ENCODE results near the gene XYLT1.
"Not testable (repeated sequence)": the region's sequence is repeated elsewhere in the genome, so short reads cannot be mapped to it uniquely, and the experiment has no call there.

XYLT1 gene

DNA sequence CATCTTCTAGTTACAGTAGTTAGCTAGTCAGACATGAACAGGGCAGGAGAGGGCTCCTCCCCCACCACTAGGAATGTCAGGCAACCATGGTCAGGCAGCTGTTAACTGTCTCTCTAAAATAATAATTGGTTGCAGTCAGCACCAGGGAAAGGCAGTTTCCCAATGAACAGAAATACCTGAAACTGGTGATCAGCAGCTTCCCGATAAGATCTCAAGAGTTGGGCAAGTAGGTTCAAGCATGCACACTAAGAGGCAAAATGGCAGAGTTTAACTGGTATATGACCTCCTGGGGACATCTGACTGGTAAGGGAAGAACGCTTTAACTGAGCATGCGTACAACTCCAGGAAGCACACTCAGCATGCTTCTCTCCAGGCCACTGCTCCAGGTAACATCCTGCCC, 12.6 kb upstream of the XYLT1 start:
- no peak for DNase-seq (ENCODE audit: low read depth)

GRCh38 chr16:17482341-17482740, 11.6 kb upstream of the XYLT1 start:
- not testable (repeated sequence) for DNase-seq (ENCODE audit: low read depth)

DNA sequence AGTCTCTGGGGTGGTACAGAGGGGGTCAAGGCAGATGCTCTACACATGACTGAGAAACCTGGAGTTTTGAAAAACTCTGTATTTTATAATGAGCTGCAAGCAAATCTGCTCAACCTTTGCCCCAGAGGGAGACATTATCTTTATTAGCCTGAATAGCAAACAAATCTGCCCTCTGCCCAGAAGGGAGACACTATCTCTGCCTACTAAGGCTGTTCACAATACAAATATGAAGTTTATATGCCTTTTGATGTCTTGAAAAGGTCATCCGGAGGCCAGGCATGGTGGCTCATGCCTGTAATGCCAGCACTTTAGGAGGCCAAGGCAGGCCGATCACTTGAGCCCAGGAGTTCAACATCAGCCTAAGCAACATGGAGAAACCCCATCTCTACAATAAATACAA, 11.0 kb upstream of the XYLT1 start:
- no peak for DNase-seq (ENCODE audit: low read depth)

- DNase-seq (ENCODE audit: low read depth) = not testable (repeated sequence)
Observed at GRCh38 chr16:17477260-17477545, 6.4 kb upstream of the XYLT1 start.

GRCh38 chr16:17476414-17477259, 5.9 kb upstream of the XYLT1 start:
- peak; percentile 34 for DNase-seq (ENCODE audit: low read depth)

- no peak for DNase-seq (ENCODE audit: low read depth)
Observed at GRCh38 chr16:17475104-17475503, 4.3 kb upstream of the XYLT1 start.

GRCh38 chr16:17474572-17474971, 3.8 kb upstream of the XYLT1 start:
- no peak for DNase-seq (ENCODE audit: low read depth)

DNA sequence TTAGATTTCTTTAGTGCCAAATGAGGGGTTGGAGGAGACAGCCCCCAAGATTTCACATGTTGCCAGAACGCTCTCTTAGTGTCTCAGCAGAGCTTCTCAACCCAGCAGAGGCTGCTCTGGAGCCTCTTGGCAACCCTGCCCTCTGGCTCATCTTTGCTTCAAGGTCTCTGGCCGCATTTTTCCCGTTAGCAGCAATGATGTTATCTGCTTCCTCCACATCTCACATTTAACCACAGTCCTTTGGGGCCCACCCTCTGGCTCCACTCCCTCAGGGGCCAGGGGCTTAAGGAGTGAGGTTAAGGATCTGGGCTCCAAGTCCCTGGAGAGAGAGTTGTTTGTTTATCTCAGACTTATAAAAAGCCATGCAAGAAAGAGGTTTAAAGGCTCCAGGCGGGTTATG, 3.3 kb upstream of the XYLT1 start:
- DNase-seq (ENCODE audit: low read depth) = no peak

- peak; percentile 66 for DNase-seq (ENCODE audit: low read depth)
Observed at GRCh38 chr16:17471719-17472461, 1.1 kb upstream of the XYLT1 start.

DNA sequence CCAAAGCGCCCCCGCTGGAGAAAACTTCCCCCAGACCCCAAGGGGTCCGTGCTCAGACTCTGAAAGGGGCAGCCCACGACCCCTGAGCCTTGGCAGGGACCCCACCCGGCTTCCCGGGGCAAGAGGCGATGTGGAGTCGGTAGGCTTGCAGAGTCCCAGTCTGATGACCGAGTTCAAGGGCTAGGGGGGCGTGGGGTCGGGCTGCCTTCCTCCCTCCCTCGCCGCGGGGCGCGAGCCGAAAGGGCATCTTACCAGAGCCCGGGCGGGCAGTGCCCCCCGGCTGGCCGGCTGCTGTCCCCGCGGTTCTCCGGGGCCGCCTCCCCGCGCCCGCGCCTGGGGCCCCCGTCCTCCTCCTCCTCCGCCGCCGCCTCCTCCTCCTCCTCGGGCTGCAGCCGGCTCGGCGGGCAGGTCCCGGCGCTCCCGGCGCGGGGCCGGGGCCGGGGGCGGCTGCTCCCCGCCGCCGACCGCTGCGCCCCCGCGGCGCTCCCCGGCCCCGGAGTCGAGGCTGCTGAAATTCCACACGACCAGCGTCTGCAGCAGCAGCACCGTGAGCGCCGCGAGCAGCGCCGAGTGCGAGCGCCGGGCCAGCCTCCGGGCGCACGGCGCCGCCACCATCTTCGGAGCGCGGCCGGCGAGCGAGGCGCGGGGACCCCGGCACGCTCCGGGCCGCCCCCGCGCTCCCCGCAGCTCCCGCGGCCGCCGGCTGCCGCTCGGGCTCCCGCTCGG, 415 bp downstream of the XYLT1 start:
- no peak for DNase-seq (ENCODE audit: low read depth)

DNA sequence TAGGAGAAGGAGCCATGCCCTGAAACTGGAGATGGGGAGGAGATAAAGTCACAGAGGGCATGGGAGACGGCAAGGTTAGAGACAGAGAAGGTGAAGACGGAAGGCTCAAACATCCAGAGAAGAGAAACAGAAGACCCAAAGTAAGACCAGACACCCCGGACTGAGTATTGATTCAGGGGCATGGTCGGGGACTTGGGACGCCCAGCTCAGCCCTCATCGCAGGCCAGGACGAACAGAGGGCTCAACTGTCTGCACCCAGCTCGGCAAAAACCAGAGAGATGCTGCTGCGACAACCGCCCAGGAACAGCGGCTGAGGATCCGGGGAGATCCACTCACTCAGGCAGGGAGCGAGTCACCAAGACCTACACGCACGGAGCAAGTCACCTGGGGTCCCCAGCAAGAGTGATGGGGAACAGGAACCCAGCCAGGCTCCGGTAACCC, 999 bp downstream of the XYLT1 start:
- no peak for DNase-seq (ENCODE audit: low read depth)

GRCh38 chr16:17469011-17469740, 1.6 kb downstream of the XYLT1 start:
- peak; percentile 63 for DNase-seq (ENCODE audit: low read depth)

DNA sequence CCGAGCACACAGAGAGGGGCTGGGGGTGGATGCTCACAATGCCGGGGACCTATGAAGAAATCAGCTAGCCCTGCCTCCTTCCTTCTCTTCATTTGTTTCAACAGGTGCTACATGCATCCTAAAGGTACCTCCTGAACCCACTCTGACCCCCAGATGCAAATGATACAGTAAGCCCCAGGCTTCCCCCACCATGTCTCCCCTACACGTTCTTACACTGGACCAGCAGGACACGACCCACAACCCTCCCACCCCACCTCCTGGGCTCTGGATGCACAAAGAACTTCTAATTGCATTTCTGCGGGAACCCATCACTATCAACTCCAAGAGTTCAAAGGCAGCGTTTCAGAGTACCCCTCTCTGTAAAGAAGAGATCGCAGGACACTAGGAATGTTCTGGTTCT, 2.1 kb downstream of the XYLT1 start:
- DNase-seq (ENCODE audit: low read depth) = no peak

DNA sequence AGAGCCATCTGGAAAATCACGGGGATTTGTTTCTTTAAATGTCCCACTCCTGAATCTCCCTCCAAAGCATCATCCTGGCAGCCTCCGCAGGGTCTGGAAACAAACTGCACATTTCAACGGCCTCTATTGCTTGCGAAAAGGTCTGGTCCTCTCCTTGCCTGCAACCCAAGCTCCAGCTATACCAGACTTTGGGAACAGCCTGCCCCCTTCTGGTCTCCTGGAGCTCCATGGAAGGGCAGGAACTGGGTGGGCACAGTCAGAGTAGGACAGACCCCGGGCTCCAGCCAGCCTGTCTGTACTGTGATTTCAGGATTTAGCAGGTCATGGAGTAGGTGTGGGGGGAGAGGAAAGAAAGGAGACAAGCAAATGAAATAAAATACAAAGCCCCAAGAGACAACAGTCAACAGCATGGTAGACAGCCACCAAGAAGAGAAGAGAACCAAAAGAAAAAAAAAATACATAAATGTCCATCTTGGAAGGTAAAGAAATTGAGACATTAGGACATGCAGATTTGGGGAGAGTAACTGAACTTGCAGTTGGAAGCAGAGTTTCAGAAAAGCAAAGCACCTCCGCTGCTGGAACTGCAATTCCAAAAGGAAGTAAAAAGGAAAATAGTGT, 2.7 kb downstream of the XYLT1 start:
- peak; percentile 53 for DNase-seq (ENCODE audit: low read depth)

DNA sequence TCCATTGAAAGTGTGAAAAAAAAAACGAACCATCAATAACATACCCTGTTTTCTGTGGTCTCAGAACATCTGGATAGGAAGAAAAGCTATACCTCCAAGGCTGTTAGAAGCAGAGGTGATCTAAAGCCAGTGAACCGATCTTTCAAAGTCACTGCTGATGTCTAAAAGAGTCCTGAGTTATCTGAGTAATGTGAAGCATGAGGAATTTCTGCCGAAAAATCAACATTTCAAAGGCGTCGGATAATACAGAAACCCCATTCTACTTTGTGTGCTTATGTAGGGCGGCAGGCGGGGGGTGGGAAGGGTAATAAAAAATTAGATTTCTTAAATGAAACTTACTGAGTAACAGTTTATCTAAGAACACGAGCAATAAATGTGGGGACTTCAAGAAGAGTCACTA, 3.9 kb downstream of the XYLT1 start:
- no peak for DNase-seq (ENCODE audit: low read depth)

DNA sequence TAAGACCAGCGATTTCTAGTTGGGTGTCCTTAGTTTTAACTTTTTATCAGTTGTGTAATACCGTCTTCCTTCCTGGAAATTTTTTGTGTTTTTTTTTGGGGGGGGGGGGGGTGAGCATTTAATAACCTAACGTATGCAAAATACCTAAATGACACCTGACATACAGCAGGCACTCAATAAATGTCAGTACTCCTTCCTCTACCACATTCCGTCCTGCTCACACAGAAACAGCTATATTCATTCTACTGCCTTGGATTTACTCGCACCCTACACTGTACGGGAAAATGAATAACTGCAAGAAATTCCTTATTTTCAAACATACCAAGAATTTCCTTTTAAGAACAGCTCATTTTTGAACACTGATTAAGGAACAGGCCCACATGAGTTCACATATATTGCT, 5.3 kb downstream of the XYLT1 start:
- DNase-seq (ENCODE audit: low read depth) = no peak

DNA sequence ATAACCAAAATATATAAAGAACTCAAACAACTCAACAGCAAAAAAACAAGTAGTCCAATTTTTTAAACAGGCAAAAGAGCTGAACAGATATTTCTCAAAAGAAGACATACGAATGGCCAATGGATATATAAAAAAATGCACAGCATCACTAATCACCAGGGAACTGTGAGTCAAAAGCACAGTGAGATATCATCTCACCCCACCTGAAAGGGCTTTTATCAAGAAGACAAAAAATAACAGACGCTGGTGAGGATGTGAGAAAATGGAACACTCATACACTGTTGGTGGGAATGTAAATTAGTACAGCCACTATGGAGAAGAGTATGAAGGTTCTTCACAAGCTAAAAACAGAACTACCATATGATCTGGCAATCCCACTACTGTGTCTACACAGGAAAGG, 7.4 kb downstream of the XYLT1 start:
- no peak for DNase-seq (ENCODE audit: low read depth)

DNA sequence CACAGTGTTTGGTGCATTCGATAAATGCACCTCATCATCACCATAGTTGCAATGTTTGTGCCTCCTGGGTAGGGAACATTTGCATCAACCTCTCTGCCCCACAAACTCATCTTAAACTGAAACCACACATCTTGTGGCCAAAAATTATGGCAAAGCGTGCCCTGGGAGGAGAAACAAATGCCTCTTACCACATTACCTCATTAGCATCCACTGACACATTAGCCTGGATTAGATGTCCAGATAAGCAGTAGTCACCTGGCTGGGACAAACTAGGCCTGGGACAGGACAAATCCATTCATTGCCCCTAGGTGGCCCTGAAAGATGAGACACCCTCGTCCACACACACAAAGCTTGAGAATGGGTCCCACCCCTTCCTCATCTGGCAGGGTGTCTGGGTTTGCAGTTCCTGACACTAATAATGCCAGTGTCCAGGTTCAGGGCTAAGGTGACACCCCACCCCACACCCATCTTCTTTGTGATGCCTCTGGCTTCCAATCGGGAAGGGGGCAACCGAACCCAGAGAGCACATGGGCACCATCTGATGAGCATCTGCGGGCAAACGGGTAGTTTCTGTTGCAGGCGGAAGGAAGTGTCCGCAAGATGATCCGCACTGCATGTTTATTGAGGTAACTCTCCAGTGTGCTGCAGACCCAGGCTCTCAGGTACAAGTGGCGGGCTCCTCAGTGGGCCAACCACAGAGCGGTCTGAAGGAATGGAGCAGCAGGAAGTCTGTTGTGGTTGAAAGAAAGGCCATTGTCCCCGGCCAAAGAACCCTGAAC, 8.6 kb downstream of the XYLT1 start:
- no peak for DNase-seq (ENCODE audit: low read depth)

DNA sequence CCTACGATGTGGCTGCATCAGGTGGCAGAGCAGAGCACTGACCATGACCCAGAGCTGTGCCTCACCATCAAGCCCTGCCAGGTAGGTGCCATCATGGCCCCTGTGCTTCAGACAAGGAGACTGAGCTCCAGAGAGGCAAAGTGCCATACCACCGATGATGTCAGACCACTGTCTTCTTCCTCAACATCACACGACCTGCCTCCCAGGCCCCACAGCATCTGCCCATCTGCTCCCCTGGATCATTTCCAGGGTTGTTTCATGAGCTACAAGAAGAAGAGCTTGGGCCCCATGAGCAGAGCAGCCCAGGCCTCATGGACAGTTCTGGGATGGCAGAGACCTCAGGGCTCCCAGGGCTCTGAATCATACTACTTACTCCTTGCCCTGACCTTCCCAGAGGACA, 9.9 kb downstream of the XYLT1 start:
- no peak for DNase-seq (ENCODE audit: low read depth)

DNA sequence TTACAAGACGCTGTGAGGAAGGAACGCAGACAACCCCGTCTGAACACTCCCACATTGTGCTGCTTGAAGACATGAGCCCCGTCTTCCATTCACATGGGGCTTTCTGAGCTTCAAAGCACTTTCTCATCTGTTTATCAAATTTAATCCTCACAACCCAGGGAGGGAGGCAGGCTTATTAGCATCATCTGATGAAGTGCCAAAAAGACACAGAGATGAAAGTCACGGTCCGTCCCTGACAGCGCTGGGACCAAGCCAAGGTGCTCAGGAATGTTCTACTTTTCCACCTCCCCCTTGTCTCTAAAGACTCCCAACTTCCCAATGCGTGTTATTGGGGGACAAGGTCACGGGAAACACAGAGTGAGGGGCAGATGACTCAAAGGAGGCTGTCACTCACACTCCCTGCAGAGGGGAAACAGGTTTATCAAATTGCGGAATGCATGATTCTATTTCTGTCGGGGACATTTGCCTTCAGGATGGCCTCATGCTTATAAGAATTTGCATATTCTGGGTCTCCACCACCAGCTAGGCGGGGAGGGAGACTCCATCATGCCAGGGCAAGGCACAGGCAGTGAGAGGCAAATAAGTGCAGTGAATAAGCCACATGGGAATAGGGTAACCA, 10.7 kb downstream of the XYLT1 start:
- DNase-seq (ENCODE audit: low read depth) = no peak

- no peak for DNase-seq (ENCODE audit: low read depth)
Observed at GRCh38 chr16:17457997-17458396, 12.8 kb downstream of the XYLT1 start.

All from fibroblast of gingiva (primary cell).